Endothelial cell of umbilical vein (primary cell): Measurements from ENCODE around the gene PPP1R15B.

Experiments used
- CTCF ChIP-seq, 2 donors: IDR thresholded peaks; 1 replicate in 1 of 2; 2 replicates in 1 of 2; pipeline ENCODE4 v1.5.1; 2011; ENCODE audit warnings: low read length in 2 of 2, mild to moderate bottlenecking in 2 of 2, moderate library complexity in 2 of 2, control low read depth in 1 of 2, inconsistent platforms in 1 of 2, low read depth in 1 of 2; ENCODE audit not compliant: insufficient read depth in 1 of 2; ENCODE audit errors: extremely low read depth in 1 of 2
- EZH2 ChIP-seq: IDR thresholded peaks from 2 replicates; pipeline ENCODE4 v1.6.1; 2012; ENCODE audit warnings: borderline replicate concordance, low read depth, mild to moderate bottlenecking, moderate library complexity, low read length, inconsistent platforms; ENCODE audit not compliant: severe bottlenecking
- GATA2 ChIP-seq: IDR thresholded peaks from 2 replicates; pipeline ENCODE4 v1.7.0; 2011; ENCODE audit warnings: low read depth, mild to moderate bottlenecking, moderate library complexity, mixed read lengths, low read length; ENCODE audit not compliant: insufficient read length, insufficient read depth
- POLR2A ChIP-seq: IDR thresholded peaks from 2 replicates; pipeline ENCODE4 v1.6.1; 2012; ENCODE audit warnings: low read depth, mild to moderate bottlenecking, control low read depth, low read length
- POLR2AphosphoS5 ChIP-seq: IDR thresholded peaks from 2 replicates; pipeline ENCODE4 v1.6.1; 2012; ENCODE audit warnings: low read depth, mild to moderate bottlenecking, control low read depth, low read length, moderate library complexity; ENCODE audit not compliant: insufficient read depth

DNA sequence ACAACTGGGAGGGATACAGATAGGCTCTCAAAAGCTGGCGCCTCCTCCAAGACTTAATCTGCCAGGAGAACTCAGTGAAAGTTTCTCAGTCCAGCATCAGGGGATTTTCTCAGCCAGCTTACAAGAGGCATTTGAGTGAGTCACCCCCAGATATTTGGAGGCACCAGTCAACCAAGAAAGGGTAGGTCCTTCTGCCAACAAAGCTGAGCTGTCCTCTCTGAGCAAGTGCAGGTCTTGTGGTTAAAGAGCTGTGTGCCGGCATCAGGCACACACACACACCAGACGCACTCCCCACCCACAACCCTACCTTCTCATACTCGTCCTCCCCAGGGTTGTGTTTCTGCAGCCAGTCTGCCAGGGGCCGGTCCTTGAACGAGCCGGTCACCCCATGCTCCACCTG is 27.0 kb upstream of the PPP1R15B start:
- TF ChIP-seq CTCF (IDR thresholded peaks at IDR 0.05; ENCODE audit: extremely low read depth in 1 of 2, insufficient read depth in 1 of 2, low read depth in 1 of 2, low read length in 2 of 2) = no peak
- TF ChIP-seq EZH2 = no peak
- no peak for TF ChIP-seq POLR2A
- no peak for TF ChIP-seq POLR2AphosphoS5
- TF ChIP-seq GATA2 = no peak
